ENCODE results near the gene UCHL1.

The UCHL1 gene

DNA sequence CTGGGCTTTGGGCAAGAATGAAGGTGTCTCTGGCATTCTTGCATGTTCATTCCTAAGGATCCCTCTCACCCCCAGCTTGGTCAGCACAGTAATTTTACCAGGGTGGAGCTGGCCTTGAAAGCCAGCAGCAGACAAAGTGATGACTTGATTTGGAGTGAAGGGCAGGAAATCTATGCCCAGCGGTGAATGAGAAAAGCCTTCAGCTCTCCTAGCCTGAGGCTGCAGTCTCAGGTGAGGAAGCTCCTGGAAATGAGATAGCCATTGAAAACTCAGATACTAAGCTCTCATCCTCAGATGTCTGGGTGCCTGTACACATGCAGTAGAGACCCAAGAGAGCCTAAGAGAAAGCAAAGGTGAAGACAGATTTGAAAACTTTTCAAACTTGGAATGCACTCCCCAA, 10.7 kb upstream of the UCHL1 start:
- Histone ChIP-seq H3K27me3 (no peaks in the 10 kb centered on the region), H3K4me3 (ENCODE audit: low read depth, low read length) (no peak overlapping the region), H3K9me3 (no peaks in the 10 kb centered on the region), H3K4me1 (no peaks in the 10 kb centered on the region), H3K36me3 (no peaks in the 10 kb centered on the region)
- TF ChIP-seq, protein P1, sequence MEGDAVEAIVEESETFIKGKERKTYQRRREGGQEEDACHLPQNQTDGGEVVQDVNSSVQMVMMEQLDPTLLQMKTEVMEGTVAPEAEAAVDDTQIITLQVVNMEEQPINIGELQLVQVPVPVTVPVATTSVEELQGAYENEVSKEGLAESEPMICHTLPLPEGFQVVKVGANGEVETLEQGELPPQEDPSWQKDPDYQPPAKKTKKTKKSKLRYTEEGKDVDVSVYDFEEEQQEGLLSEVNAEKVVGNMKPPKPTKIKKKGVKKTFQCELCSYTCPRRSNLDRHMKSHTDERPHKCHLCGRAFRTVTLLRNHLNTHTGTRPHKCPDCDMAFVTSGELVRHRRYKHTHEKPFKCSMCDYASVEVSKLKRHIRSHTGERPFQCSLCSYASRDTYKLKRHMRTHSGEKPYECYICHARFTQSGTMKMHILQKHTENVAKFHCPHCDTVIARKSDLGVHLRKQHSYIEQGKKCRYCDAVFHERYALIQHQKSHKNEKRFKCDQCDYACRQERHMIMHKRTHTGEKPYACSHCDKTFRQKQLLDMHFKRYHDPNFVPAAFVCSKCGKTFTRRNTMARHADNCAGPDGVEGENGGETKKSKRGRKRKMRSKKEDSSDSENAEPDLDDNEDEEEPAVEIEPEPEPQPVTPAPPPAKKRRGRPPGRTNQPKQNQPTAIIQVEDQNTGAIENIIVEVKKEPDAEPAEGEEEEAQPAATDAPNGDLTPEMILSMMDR (IDR thresholded peaks at IDR 0.05; ENCODE audit: low read depth, low read length) = no peak
- DNase-seq = no peak

DNA sequence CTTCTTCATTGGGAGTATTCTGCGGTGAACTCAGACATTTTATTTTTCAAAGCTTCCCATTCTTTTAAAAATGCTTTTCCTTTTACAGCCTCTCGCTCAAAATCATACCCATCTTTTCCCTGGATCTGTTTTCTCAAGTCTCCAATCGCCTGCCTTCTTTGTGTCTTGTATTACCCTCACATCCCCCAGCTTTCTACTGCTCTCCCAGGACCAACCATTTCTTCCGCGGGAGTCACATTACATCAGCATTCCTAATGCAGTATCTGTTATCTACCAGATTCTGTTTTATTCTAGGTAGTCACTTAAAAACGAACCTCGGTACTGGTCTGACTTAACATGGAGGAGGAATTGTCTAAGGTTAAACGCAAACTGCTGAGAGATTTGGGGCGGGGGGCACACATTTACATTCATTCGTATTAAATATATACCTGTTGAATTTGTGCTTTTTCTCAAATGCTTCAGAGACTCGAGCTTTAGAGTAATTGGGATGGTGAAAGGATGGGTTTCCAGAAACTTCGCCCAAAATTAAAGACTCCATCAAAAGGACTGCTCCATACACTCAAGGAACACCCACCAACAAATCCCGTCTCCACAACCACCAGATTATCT, 493 bp upstream of the UCHL1 start:
- no peak for DNase-seq
- peak overlapping the region; percentile 88 for H3K4me3 ChIP-seq (ENCODE audit: low read depth, low read length)
- 0 out of 2 replicates have a peak, but pooled peaks cover 2% of the 10 kb centered on the region for H3K4me1 ChIP-seq
- no peaks in the 10 kb centered on the region for H3K9me3 ChIP-seq
- TF ChIP-seq, protein P1 (IDR thresholded peaks at IDR 0.05; ENCODE audit: low read depth, low read length) = no peak
- peaks cover 42% of the 10 kb centered on the region for H3K36me3 ChIP-seq
- H3K27me3 ChIP-seq = no peaks in the 10 kb centered on the region

DNA sequence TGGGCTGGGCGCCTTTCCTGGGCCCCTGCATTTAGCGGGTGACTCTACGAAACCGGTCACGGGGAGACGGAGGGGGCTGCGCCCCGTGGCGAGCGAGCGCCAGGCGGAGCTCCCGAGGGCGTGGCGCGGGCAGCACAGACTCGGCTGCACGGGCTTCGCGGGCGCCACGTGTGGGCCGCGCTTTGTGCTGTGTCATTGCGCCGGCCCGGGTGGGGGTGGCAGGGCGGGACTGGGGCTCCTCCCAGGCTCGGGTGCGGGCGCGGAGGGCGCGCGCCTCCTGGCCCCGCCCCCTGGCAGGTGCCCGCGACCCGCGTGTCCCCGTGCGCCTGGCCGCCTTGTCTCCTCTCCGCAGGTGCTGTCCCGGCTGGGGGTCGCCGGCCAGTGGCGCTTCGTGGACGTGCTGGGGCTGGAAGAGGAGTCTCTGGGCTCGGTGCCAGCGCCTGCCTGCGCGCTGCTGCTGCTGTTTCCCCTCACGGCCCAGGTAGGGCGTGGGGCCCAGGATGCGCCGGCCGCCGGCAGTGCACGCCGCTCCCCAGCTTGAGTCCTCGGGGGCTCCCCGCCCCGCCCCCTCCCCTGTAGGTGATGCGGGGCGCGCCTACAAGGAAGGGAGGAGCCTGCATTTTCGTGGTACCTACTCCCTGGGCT, 651 bp downstream of the UCHL1 start:
- H3K4me3 ChIP-seq (ENCODE audit: low read depth, low read length) = peak overlapping the region; percentile 88
- H3K4me1 ChIP-seq = 0 out of 2 replicates have a peak, but pooled peaks cover 2% of the 10 kb centered on the region
- TF ChIP-seq, protein P1 (IDR thresholded peaks at IDR 0.05; ENCODE audit: low read depth, low read length) = no peak
- H3K9me3 ChIP-seq = no peaks in the 10 kb centered on the region
- H3K27me3 ChIP-seq = no peaks in the 10 kb centered on the region
- H3K36me3 ChIP-seq = peaks cover 54% of the 10 kb centered on the region
- peak; percentile 81 for DNase-seq

- no peak for DNase-seq
- Histone ChIP-seq H3K4me3 (ENCODE audit: low read depth, low read length) (peak overlapping the region; percentile 88), H3K27me3 (no peaks in the 10 kb centered on the region), H3K4me1 (0 out of 2 replicates have a peak, but pooled peaks cover 2% of the 10 kb centered on the region), H3K9me3 (no peaks in the 10 kb centered on the region), H3K36me3 (peaks cover 59% of the 10 kb centered on the region)
- TF ChIP-seq, protein P1 (IDR thresholded peaks at IDR 0.05; ENCODE audit: low read depth, low read length) = no peak
Measured at GRCh38 chr4:41257906-41258305, 1.2 kb downstream of the UCHL1 start.

DNA sequence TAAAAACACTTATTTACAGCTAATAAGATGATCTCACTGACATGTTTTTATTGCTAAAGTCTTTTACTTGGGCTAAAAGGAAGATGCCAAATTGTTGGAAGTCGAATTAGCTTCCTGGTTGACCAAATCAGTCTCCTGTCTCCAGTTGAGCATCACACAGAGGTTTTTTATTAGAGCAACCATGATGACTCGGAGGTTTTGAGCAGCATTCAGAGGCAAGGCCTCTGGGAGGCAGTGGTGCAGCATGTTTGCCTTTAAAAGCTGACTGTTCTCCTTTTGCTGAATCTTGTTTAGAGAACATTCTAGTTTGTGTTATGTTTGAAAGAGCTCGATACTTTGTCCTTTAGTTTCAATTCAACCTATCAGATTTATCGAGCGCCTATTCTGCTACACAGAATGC, 2.1 kb downstream of the UCHL1 start:
- peak; percentile 61 for DNase-seq
- Histone ChIP-seq H3K4me3 (ENCODE audit: low read depth, low read length) (peak overlapping the region; percentile 88), H3K9me3 (no peaks in the 10 kb centered on the region), H3K36me3 (peaks cover 68% of the 10 kb centered on the region), H3K27me3 (no peaks in the 10 kb centered on the region), H3K4me1 (0 out of 2 replicates have a peak, but pooled peaks cover 2% of the 10 kb centered on the region)
- TF ChIP-seq, protein P1 (IDR thresholded peaks at IDR 0.05; ENCODE audit: low read depth, low read length) = peak; percentile 66

DNA sequence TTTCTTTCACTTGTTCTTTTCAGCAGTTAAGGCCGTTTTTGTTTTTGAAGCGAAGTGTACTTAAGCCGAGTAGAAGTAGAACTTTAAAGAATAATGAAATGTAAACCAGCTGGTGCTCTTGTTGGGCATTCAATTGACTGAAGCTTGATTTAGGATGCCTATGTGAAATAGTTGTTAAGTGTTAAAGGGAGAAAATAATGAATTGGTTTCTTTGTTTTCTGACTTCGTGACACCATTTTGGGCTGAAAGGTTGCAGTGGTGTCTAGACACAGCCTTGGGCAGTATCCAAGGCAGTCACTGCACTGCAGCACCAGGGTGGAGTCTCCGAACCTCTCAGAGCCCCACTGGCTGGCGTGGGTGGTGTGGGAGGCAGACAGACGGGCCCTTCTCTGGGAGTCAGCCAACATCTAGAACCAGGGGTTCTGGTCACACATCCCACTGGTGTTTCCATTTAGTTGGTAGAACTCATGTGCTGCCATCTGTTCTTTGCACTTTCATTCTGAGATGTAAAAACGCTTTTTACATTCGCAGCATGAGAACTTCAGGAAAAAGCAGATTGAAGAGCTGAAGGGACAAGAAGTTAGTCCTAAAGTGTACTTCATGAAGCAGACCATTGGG, 3.5 kb downstream of the UCHL1 start:
- Histone ChIP-seq H3K4me3 (ENCODE audit: low read depth, low read length) (no peak overlapping the region), H3K36me3 (peaks cover 82% of the 10 kb centered on the region), H3K9me3 (no peaks in the 10 kb centered on the region), H3K27me3 (no peaks in the 10 kb centered on the region), H3K4me1 (0 out of 2 replicates have a peak, but pooled peaks cover 2% of the 10 kb centered on the region)
- TF ChIP-seq, protein P1 (IDR thresholded peaks at IDR 0.05; ENCODE audit: low read depth, low read length) = no peak
- DNase-seq = no peak
